GM12873 (cell line): Measurements from ENCODE around the gene OGT.

Source experiments
- CTCF ChIP-seq: IDR thresholded peaks from 2 replicates; pipeline ENCODE4 v1.5.1; 2012; ENCODE audit warnings: low read depth, mild to moderate bottlenecking, moderate library complexity, low read length, control low read depth; ENCODE audit not compliant: insufficient read depth; ENCODE audit errors: missing control alignments

OGT gene

GRCh38 chrX:71542825-71543224, 9.9 kb downstream of the OGT start:
- no peak for TF ChIP-seq CTCF

GRCh38 chrX:71543316-71543715, 10.4 kb downstream of the OGT start:
- no peak for TF ChIP-seq CTCF

GRCh38 chrX:71545364-71545763, 12.5 kb downstream of the OGT start:
- TF ChIP-seq CTCF = no peak

GRCh38 chrX:71546879-71547278, 14.0 kb downstream of the OGT start:
- no peak for TF ChIP-seq CTCF

- TF ChIP-seq CTCF = no peak
These were observed 14.4 kb downstream of the OGT start for GRCh38 chrX:71547339-71547738.

- no peak for TF ChIP-seq CTCF
These were observed 17.1 kb downstream of the OGT start for GRCh38 chrX:71549986-71550385.

- no peak for TF ChIP-seq CTCF
These were observed 17.7 kb downstream of the OGT start for GRCh38 chrX:71550578-71550977.

GRCh38 chrX:71556036-71556435, 23.1 kb downstream of the OGT start:
- TF ChIP-seq CTCF = no peak
